SK-N-SH treated with all-trans-retinoic acid at 6 μM for 48 hours (cell line): ENCODE measurements around the gene YPEL1.

Experiments
- ARNTL ChIP-seq: fragments of 450-650 bp; formaldehyde crosslinking; IDR thresholded peaks from 2 replicates; pipeline ENCODE4 v1.5.0; 2020; ENCODE audit warnings: low read depth, mild to moderate bottlenecking, moderate library complexity, borderline replicate concordance
- CSRNP3 ChIP-seq: fragments of 250-450 bp; sonication (Bioruptor Pico); IDR thresholded peaks from 2 replicates; pipeline ENCODE4 v1.5.1; 2021; ENCODE audit warnings: mild to moderate bottlenecking, moderate library complexity
- OSR1 ChIP-seq: fragments of 250-450 bp; sonication (Bioruptor Pico); IDR thresholded peaks from 2 replicates; pipeline ENCODE4 v1.8.0; 2022; ENCODE audit warnings: moderate library complexity, mild to moderate bottlenecking, inconsistent platforms
- POU6F1 ChIP-seq: fragments of 250-450 bp; sonication (Bioruptor Pico); IDR thresholded peaks from 2 replicates; pipeline ENCODE4 v1.8.0; 2021; ENCODE audit warnings: low read depth, mild to moderate bottlenecking, moderate library complexity, borderline replicate concordance
- PPARA ChIP-seq: fragments of 250-450 bp; sonication (Bioruptor Pico); IDR thresholded peaks from 2 replicates; pipeline ENCODE4 v1.5.0; 2020; ENCODE audit warnings: mild to moderate bottlenecking, borderline replicate concordance
- TCF4 ChIP-seq: fragments of 250-450 bp; sonication (Bioruptor Pico); IDR thresholded peaks from 2 replicates; pipeline ENCODE4 v1.8.0; 2021; ENCODE audit warnings: mild to moderate bottlenecking, moderate library complexity, borderline replicate concordance
- TOX ChIP-seq: fragments of 250-450 bp; sonication (Bioruptor Pico); IDR thresholded peaks from 2 replicates; pipeline ENCODE4 v1.8.0; 2021; ENCODE audit warnings: mild to moderate bottlenecking, moderate library complexity, borderline replicate concordance
- ZFP3 ChIP-seq: fragments of 250-450 bp; sonication (Bioruptor Pico); IDR thresholded peaks from 2 replicates; pipeline ENCODE4 v1.5.0; 2020; ENCODE audit warnings: mild to moderate bottlenecking, moderate library complexity

DNA sequence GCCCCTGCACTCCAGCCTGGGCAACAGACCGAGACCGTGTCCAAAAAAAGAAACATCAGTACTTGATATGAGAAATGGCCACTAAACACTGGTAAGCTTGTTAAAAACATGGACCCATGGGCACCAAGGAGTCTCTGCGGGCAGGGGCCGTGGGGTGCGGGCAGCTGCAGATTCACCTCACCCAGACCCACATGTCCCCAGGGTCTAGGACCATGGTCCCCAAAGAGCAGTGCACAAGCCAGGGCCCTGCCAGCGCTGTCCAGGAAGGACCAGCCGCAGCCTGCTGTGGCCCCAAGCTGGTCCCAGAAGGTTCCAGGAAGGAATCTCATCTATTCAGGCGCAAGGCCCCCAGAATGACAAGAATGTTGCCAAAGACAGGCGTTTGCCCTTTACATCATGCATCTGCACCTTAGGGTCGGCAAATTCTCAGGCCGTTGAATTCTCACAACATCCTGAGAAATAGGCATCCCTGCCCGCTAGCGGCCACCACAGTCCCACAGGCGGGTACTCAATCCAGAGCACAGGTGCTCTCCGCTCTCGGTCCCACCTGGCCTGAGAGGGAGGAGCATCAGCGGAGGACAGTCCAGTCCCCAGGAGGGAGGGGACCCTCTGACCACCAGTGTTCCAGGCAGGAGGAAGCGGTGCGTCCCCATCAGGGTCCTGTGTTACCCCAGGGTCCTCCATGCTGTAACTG, 9.5 kb downstream of the YPEL1 start:
- no peak for TF ChIP-seq TOX
- no peak for TF ChIP-seq CSRNP3 (CRISPR knock-in tag)
- TF ChIP-seq ZFP3: no peak
- TF ChIP-seq PPARA (CRISPR knock-in tag): no peak
- TF ChIP-seq POU6F1 (CRISPR knock-in tag): no peak
- TF ChIP-seq OSR1 (CRISPR knock-in tag): no peak
- TF ChIP-seq ARNTL (CRISPR knock-in tag): no peak
- TF ChIP-seq TCF4 (CRISPR knock-in tag): no peak
